HG03520 (cell line): ENCODE results near the gene ATP2A2.
"Not testable (repeated sequence)": the region's sequence is repeated elsewhere in the genome, so short reads cannot be mapped to it uniquely, and the experiment has no call there.

Experiments used
- ATAC-seq: cut with Tn5 transposase; IDR thresholded peaks from one replicate; pipeline ENCODE4 v1.9.1; 2021; ENCODE audit warnings: mild to moderate bottlenecking, moderate library complexity; ENCODE audit not compliant: unreplicated experiment

ATP2A2 gene

GRCh38 chr12:110280779-110281548, at the start of gene ATP2A2:
TSS of gene ATP2A2 (plus strand) at chr12:110281247. CDS start at chr12:110281790, 543 bp downstream.
- ATAC-seq: peak; percentile 68

GRCh38 chr12:110233212-110233903, 47.7 kb upstream of the ATP2A2 start:
- no peak for ATAC-seq

GRCh38 chr12:110234331-110234751, 46.7 kb upstream of the ATP2A2 start:
- no peak for ATAC-seq

- no peak for ATAC-seq
These were observed 46.3 kb upstream of the ATP2A2 start for GRCh38 chr12:110234755-110235154.

GRCh38 chr12:110235383-110235782, 45.7 kb upstream of the ATP2A2 start:
- no peak for ATAC-seq

- ATAC-seq: no peak
These were observed 37.8 kb upstream of the ATP2A2 start for GRCh38 chr12:110243227-110243626.

GRCh38 chr12:110244372-110244771, 36.7 kb upstream of the ATP2A2 start:
- no peak for ATAC-seq

- no peak for ATAC-seq
These were observed 36.2 kb upstream of the ATP2A2 start for GRCh38 chr12:110244829-110245228.

- no peak for ATAC-seq
These were observed 35.7 kb upstream of the ATP2A2 start for GRCh38 chr12:110245369-110245772.

GRCh38 chr12:110246636-110247339, 34.3 kb upstream of the ATP2A2 start:
- ATAC-seq: no peak

- no peak for ATAC-seq
These were observed 33.5 kb upstream of the ATP2A2 start for GRCh38 chr12:110247340-110248095.

GRCh38 chr12:110248096-110248447, 33.0 kb upstream of the ATP2A2 start:
- no peak for ATAC-seq

GRCh38 chr12:110249105-110249504, 31.9 kb upstream of the ATP2A2 start:
- no peak for ATAC-seq

- no peak for ATAC-seq
These were observed 31.3 kb upstream of the ATP2A2 start for GRCh38 chr12:110249716-110250225.

GRCh38 chr12:110251381-110251780, 29.7 kb upstream of the ATP2A2 start:
- ATAC-seq: no peak

- ATAC-seq: no peak
These were observed 28.3 kb upstream of the ATP2A2 start for GRCh38 chr12:110252716-110253115.

- no peak for ATAC-seq
These were observed 27.9 kb upstream of the ATP2A2 start for GRCh38 chr12:110253176-110253575.

- no peak for ATAC-seq
These were observed 26.0 kb upstream of the ATP2A2 start for GRCh38 chr12:110254971-110255540.

- ATAC-seq: not testable (repeated sequence)
These were observed 25.1 kb upstream of the ATP2A2 start for GRCh38 chr12:110255890-110256456.

- no peak for ATAC-seq
These were observed 24.1 kb upstream of the ATP2A2 start for GRCh38 chr12:110256780-110257431.
